LHCN-M2 (cell line): ENCODE data around the gene TMEM255B. TPM values are rescaled to one million over a fixed set of nuclear protein-coding genes. Genes with fewer than 3 reads are reported as not detected.
A peak's percentile ranks its signal among the peaks of the same experiment; 100 is the strongest.

Source experiments
- DNase-seq: peaks from one replicate; pipeline ENCODE4 v3.0.0-alpha.2; 2012; ENCODE audit warnings: low read depth
- total RNA-seq: library from RNA; depleted of rRNA; stranded (reverse); fragments of >200 nt; gene quantifications from 2 replicates; pipeline ENCODE4 v1.2.3, GENCODE V29; 2014

TMEM255B gene
- total RNA-seq, 1 experiment from 2014 or later, result 9.1 TPM

GRCh38 chr13:113846636-113847318 lies 87.8 kb downstream of the TMEM255B start:
- DNase-seq, result no peak

- no peak for DNase-seq
Observed at GRCh38 chr13:113848020-113848419, 89.0 kb downstream of the TMEM255B start.

- DNase-seq, result no peak
Observed at GRCh38 chr13:113848431-113849260, 89.6 kb downstream of the TMEM255B start.

- no peak for DNase-seq
Observed at GRCh38 chr13:113849546-113849945, 90.5 kb downstream of the TMEM255B start.

- DNase-seq, result no peak
Observed at GRCh38 chr13:113849981-113850721, 91.1 kb downstream of the TMEM255B start.

- DNase-seq, result no peak
Observed at GRCh38 chr13:113850722-113851479, 91.9 kb downstream of the TMEM255B start.

GRCh38 chr13:113851480-113851803 lies 92.4 kb downstream of the TMEM255B start:
- no peak for DNase-seq

GRCh38 chr13:113851826-113852535 lies 93.0 kb downstream of the TMEM255B start:
- DNase-seq, result no peak

GRCh38 chr13:113852536-113853517 lies 93.8 kb downstream of the TMEM255B start:
- no peak for DNase-seq

- DNase-seq, result no peak
Observed at GRCh38 chr13:113853518-113854237, 94.7 kb downstream of the TMEM255B start.

GRCh38 chr13:113854238-113855011 lies 95.4 kb downstream of the TMEM255B start:
- peak; percentile 99 for DNase-seq

- peak; percentile 94 for DNase-seq
Observed at GRCh38 chr13:113855012-113855921, 96.2 kb downstream of the TMEM255B start.

GRCh38 chr13:113855931-113856715 lies 97.1 kb downstream of the TMEM255B start:
- no peak for DNase-seq

- DNase-seq, result peak; percentile 92
Observed at GRCh38 chr13:113856716-113857065, 97.7 kb downstream of the TMEM255B start.

- DNase-seq, result no peak
Observed at GRCh38 chr13:113857531-113858195, 98.6 kb downstream of the TMEM255B start.
